Mesenchymal stem cell (in vitro differentiated cells and primary cell): ENCODE measurements around the gene SNRNP25.

ENCODE experiments used
- DNase-seq: peaks from one replicate; pipeline ENCODE4 v3.0.0-alpha.2; 2013
- H2AFZ ChIP-seq: one replicate; pipeline ENCODE4 v1.6.1; 2013; ENCODE audit warnings: low read depth, mild to moderate bottlenecking, control low read depth, inconsistent platforms, low read length, moderate library complexity
- H2AK5ac ChIP-seq: 2 replicates; pipeline ENCODE4 v1.6.1; 2013; ENCODE audit warnings: low read length, moderate library complexity, mild to moderate bottlenecking, inconsistent platforms; ENCODE audit not compliant: severe bottlenecking
- H2BK120ac ChIP-seq: one replicate; pipeline ENCODE4 v1.6.1; 2013; ENCODE audit warnings: low read depth, mild to moderate bottlenecking, inconsistent platforms, low read length, moderate library complexity
- H2BK12ac ChIP-seq, 2 experiments: one replicate each; pipeline ENCODE4 v1.6.1; 2013; ENCODE audit warnings: inconsistent platforms in 2 of 2, low read length in 2 of 2, mild to moderate bottlenecking in 2 of 2, moderate library complexity in 2 of 2, control low read depth in 1 of 2
- H2BK15ac ChIP-seq: one replicate; pipeline ENCODE4 v1.6.1; 2013; ENCODE audit warnings: mild to moderate bottlenecking, low read depth, inconsistent platforms; ENCODE audit not compliant: poor library complexity, severe bottlenecking
- H2BK5ac ChIP-seq: 2 replicates; pipeline ENCODE4 v1.6.1; 2013; ENCODE audit warnings: low read depth, mild to moderate bottlenecking, low read length, control low read depth, inconsistent platforms; ENCODE audit not compliant: poor library complexity, severe bottlenecking
- H3K14ac ChIP-seq, 2 experiments: one replicate each; pipeline ENCODE4 v1.6.1; 2013; ENCODE audit warnings: inconsistent platforms in 2 of 2, low read length in 2 of 2, control low read depth in 1 of 2, mild to moderate bottlenecking in 1 of 2, moderate library complexity in 1 of 2
- H3K18ac ChIP-seq, 2 experiments: one replicate each; pipeline ENCODE4 v1.6.1; 2013; ENCODE audit warnings: inconsistent platforms in 2 of 2, low read length in 2 of 2, control low read depth in 1 of 2, low read depth in 1 of 2, mild to moderate bottlenecking in 1 of 2
- H3K23ac ChIP-seq, 2 experiments: one replicate each; pipeline ENCODE4 v1.6.1; 2013; ENCODE audit warnings: inconsistent platforms in 2 of 2, low read length in 2 of 2, mild to moderate bottlenecking in 2 of 2, moderate library complexity in 2 of 2, control low read depth in 1 of 2
- H3K27ac ChIP-seq: 2 replicates; pipeline ENCODE4 v1.5.1; 2013; ENCODE audit warnings: mild to moderate bottlenecking, moderate library complexity, low read length, control low read depth, inconsistent platforms; ENCODE audit not compliant: poor library complexity, severe bottlenecking
- H3K27me3 ChIP-seq, 2 experiments: 2 replicates each; pipeline versions ENCODE4 v1.6.1 to v1.7.0; 2013; ENCODE audit warnings: low read length in 2 of 2, mild to moderate bottlenecking in 2 of 2, moderate library complexity in 2 of 2, control low read depth in 1 of 2, inconsistent platforms in 1 of 2; ENCODE audit not compliant: control insufficient read depth in 1 of 2, insufficient read depth in 1 of 2
- H3K36me3 ChIP-seq, 2 experiments: 2 replicates each; pipeline versions ENCODE4 v1.6.1 to v1.7.0; 2013; ENCODE audit warnings: low read length in 2 of 2, control low read depth in 1 of 2, inconsistent platforms in 1 of 2, low read depth in 1 of 2, mild to moderate bottlenecking in 1 of 2; ENCODE audit not compliant: insufficient read depth in 2 of 2, control insufficient read depth in 1 of 2
- H3K4ac ChIP-seq, 2 experiments: one replicate each; pipeline ENCODE4 v1.6.1; 2013; ENCODE audit warnings: inconsistent platforms in 2 of 2, low read length in 2 of 2, mild to moderate bottlenecking in 2 of 2, moderate library complexity in 2 of 2, control low read depth in 1 of 2, low read depth in 1 of 2
- H3K4me1 ChIP-seq: 2 replicates; pipeline ENCODE4 v1.6.1; 2013; ENCODE audit warnings: low read depth, low read length, control low read depth; ENCODE audit not compliant: control insufficient read depth, insufficient read depth
- H3K4me2 ChIP-seq: 2 replicates; pipeline ENCODE4 v1.6.1; 2013; ENCODE audit warnings: low read length, mild to moderate bottlenecking, inconsistent platforms; ENCODE audit not compliant: poor library complexity, severe bottlenecking
- H3K4me3 ChIP-seq, 2 experiments: 2 replicates each; pipeline versions ENCODE4 v1.5.1 to v1.7.0; 2013; ENCODE audit warnings: low read length in 2 of 2, mild to moderate bottlenecking in 2 of 2, control low read depth in 1 of 2, low read depth in 1 of 2; ENCODE audit not compliant: insufficient read depth in 1 of 2
- H3K79me1 ChIP-seq: replicated peaks from 2 replicates; pipeline ENCODE4 v1.6.1; 2013; ENCODE audit warnings: mild to moderate bottlenecking, control low read depth, low read length, inconsistent platforms; ENCODE audit not compliant: poor library complexity, severe bottlenecking
- H3K9ac ChIP-seq: 2 replicates; pipeline ENCODE4 v1.7.0; 2013; ENCODE audit warnings: mild to moderate bottlenecking, low read length, moderate library complexity
- H3K9me3 ChIP-seq: 2 replicates; pipeline ENCODE4 v1.7.0; 2013; ENCODE audit warnings: mild to moderate bottlenecking, low read length; ENCODE audit not compliant: control insufficient read depth
- H4K8ac ChIP-seq: one replicate; pipeline ENCODE4 v1.6.1; 2013; ENCODE audit warnings: inconsistent platforms, mild to moderate bottlenecking, low read length, moderate library complexity
- H4K91ac ChIP-seq: one replicate; pipeline ENCODE4 v1.6.1; 2013; ENCODE audit warnings: mild to moderate bottlenecking, low read length, inconsistent platforms
- WGBS: methylation state at CpG from one replicate; pipeline ENCODE4 v1.1.7; 2013; ENCODE audit warnings: mixed read lengths; 5-methylcytosine and 5-hydroxymethylcytosine counted together

Gene SNRNP25

GRCh38 chr16:62283-62967 lies 8.8 kb downstream of the SNRNP25 start:
- Histone ChIP-seq H3K27me3 (no peaks in the 10 kb centered on the region), H3K4me3 (no peak overlapping the region), H3K27ac (no peak overlapping the region), H3K36me3 (peaks cover 77 to 95% of the 10 kb centered on the region in 2 experiments), H3K9ac (no peak overlapping the region), H3K79me1 (peaks cover 39% of the 10 kb centered on the region), H3K23ac (no peak overlapping the region), H3K9me3 (no peaks in the 10 kb centered on the region), H3K4me2 (no peak overlapping the region), H2BK5ac (no peak overlapping the region), H2AFZ (no peak overlapping the region), H3K18ac (no peak overlapping the region), H3K4me1 (peaks cover 29% of the 10 kb centered on the region), H4K91ac (no peak overlapping the region), H3K4ac (no peak overlapping the region), H2AK5ac (no peak overlapping the region), H2BK12ac (no peak overlapping the region), H2BK15ac (no peak overlapping the region), H3K14ac (no peak overlapping the region), H2BK120ac (no peak overlapping the region), H4K8ac (no peak overlapping the region)
- DNase-seq = no peak
- 96% methylated on average over 34 of the region's 34 CpGs for whole genome bisulfite sequencing

DNA sequence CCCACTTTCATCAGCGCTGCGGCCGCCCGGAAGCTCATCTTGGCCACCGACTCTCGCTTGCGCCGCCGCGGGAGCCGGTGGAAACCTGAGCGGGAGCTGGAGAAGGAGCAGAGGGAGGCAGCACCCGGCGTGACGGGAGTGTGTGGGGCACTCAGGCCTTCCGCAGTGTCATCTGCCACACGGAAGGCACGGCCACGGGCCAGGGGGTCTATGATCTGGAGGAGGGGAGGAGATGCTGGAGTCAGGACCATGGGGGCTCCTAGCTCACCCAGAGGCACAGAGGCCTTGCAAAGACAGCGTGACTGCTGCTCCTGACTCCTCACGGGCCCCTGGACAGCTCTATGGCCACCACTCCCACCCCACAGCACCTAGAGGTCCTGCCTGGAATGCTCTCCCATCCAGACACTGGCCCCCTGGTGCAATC lies 9.4 kb downstream of the SNRNP25 start:
- no peak for DNase-seq
- Histone ChIP-seq H4K8ac (no peak overlapping the region), H3K4me1 (peaks cover 33% of the 10 kb centered on the region), H3K4me2 (no peak overlapping the region), H3K27me3 (no peaks in the 10 kb centered on the region), H3K27ac (no peak overlapping the region), H3K23ac (no peak overlapping the region), H2BK120ac (no peak overlapping the region), H3K4me3 (no peak overlapping the region), H3K79me1 (peaks cover 38% of the 10 kb centered on the region), H2AFZ (no peak overlapping the region), H2BK15ac (no peak overlapping the region), H2BK5ac (no peak overlapping the region), H2BK12ac (no peak overlapping the region), H2AK5ac (no peak overlapping the region), H3K14ac (no peak overlapping the region), H3K4ac (no peak overlapping the region), H3K9me3 (no peaks in the 10 kb centered on the region), H3K18ac (no peak overlapping the region), H3K36me3 (peaks cover 74 to 95% of the 10 kb centered on the region in 2 experiments), H4K91ac (no peak overlapping the region), H3K9ac (no peak overlapping the region)
- 99% methylated on average over 21 of the region's 21 CpGs for WGBS

DNA sequence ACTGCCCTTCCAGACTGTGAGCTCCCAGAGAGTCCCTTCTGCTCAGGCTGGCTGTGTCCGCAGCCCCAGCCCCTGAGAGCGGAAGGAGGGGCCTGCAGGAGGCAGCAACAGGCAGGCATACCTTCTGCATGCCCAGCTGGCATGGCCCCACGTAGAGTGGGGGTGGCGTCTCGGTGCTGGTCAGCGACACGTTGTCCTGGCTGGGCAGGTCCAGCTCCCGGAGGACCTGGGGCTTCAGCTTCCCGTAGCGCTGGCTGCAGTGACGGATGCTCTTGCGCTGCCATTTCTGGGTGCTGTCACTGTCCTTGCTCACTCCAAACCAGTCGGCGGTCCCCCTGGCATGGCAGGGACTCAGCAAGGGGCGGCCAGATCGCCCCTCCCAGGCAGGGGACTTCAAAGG lies 9.8 kb downstream of the SNRNP25 start:
- H3K4me3 ChIP-seq = no peak overlapping the region
- H2BK12ac ChIP-seq = no peak overlapping the region
- no peak overlapping the region for H3K14ac ChIP-seq
- H3K27me3 ChIP-seq = no peaks in the 10 kb centered on the region
- peaks cover 37% of the 10 kb centered on the region for H3K4me1 ChIP-seq
- H2BK15ac ChIP-seq = no peak overlapping the region
- no peak overlapping the region for H2BK120ac ChIP-seq
- no peak overlapping the region for H3K4me2 ChIP-seq
- no peak for DNase-seq
- H2BK5ac ChIP-seq = no peak overlapping the region
- no peak overlapping the region for H2AFZ ChIP-seq
- H3K27ac ChIP-seq = no peak overlapping the region
- no peak overlapping the region for H2AK5ac ChIP-seq
- no peak overlapping the region for H3K23ac ChIP-seq
- H3K9ac ChIP-seq = no peak overlapping the region
- no peak overlapping the region for H4K8ac ChIP-seq
- no peak overlapping the region for H3K18ac ChIP-seq
- H3K36me3 ChIP-seq = peaks cover 69 to 95% of the 10 kb centered on the region in 2 experiments
- peaks cover 40% of the 10 kb centered on the region for H3K79me1 ChIP-seq
- no peak overlapping the region for H3K4ac ChIP-seq
- WGBS = 95% methylated on average over 16 of the region's 16 CpGs
- H3K9me3 ChIP-seq = no peaks in the 10 kb centered on the region
- no peak overlapping the region for H4K91ac ChIP-seq

- H3K9ac ChIP-seq = no peak overlapping the region
- H3K14ac ChIP-seq = no peak overlapping the region
- H3K27me3 ChIP-seq = no peaks in the 10 kb centered on the region
- no peaks in the 10 kb centered on the region for H3K9me3 ChIP-seq
- no peak overlapping the region for H4K91ac ChIP-seq
- no peak overlapping the region for H3K18ac ChIP-seq
- no peak overlapping the region for H2AK5ac ChIP-seq
- peaks cover 42% of the 10 kb centered on the region for H3K79me1 ChIP-seq
- H3K4ac ChIP-seq = no peak overlapping the region
- H2BK5ac ChIP-seq = no peak overlapping the region
- no peak overlapping the region for H4K8ac ChIP-seq
- H3K4me1 ChIP-seq = peaks cover 45% of the 10 kb centered on the region
- no peak overlapping the region for H2BK15ac ChIP-seq
- H2BK12ac ChIP-seq = no peak overlapping the region
- H3K4me3 ChIP-seq = no peak overlapping the region
- no peak overlapping the region for H2BK120ac ChIP-seq
- WGBS = 97% methylated on average over 24 of the region's 25 CpGs
- H3K4me2 ChIP-seq = no peak overlapping the region
- peaks cover 61 to 95% of the 10 kb centered on the region in 2 experiments for H3K36me3 ChIP-seq
- no peak overlapping the region for H3K23ac ChIP-seq
- no peak overlapping the region for H3K27ac ChIP-seq
- no peak for DNase-seq
- H2AFZ ChIP-seq = no peak overlapping the region
These were observed 10.6 kb downstream of the SNRNP25 start for GRCh38 chr16:63998-64913.
